H1 (cell line): Measurements from ENCODE around the gene ACYP2.

Experiments
- CREB1 ChIP-seq: IDR thresholded peaks from 2 replicates; pipeline ENCODE4 v1.6.1; 2012; ENCODE audit warnings: inconsistent platforms
- EP300 ChIP-seq, 2 experiments: IDR thresholded peaks; 1 replicate in 1 of 2; 2 replicates in 1 of 2; pipeline ENCODE4 v1.6.1; 2011 to 2012; ENCODE audit warnings: low read depth in 2 of 2, low read length in 2 of 2, mild to moderate bottlenecking in 2 of 2, borderline replicate concordance in 1 of 2, inconsistent platforms in 1 of 2, moderate library complexity in 1 of 2
- EZH2 ChIP-seq: fragments of 200-600 bp; sonication (generic); IDR thresholded peaks from 2 replicates; pipeline ENCODE4 v1.7.1; 2012; ENCODE audit warnings: low read depth, mild to moderate bottlenecking, moderate library complexity, low read length, inconsistent platforms; ENCODE audit not compliant: severe bottlenecking
- GTF2F1 ChIP-seq: IDR thresholded peaks from 2 replicates; pipeline ENCODE4 v1.6.1; 2012; ENCODE audit warnings: low read depth, low read length, improper control_type of control experiment, borderline replicate concordance
- POLR2AphosphoS5 ChIP-seq: IDR thresholded peaks from 2 replicates; pipeline ENCODE4 v1.6.1; 2011; ENCODE audit warnings: low read depth, low read length
- TCF12 ChIP-seq: IDR thresholded peaks from 2 replicates; pipeline ENCODE4 v1.6.1; 2011; ENCODE audit warnings: low read depth, mild to moderate bottlenecking, low read length
- YY1 ChIP-seq: IDR thresholded peaks from 2 replicates; pipeline ENCODE4 v1.6.1; 2011; ENCODE audit warnings: low read depth, mild to moderate bottlenecking, low read length

DNA sequence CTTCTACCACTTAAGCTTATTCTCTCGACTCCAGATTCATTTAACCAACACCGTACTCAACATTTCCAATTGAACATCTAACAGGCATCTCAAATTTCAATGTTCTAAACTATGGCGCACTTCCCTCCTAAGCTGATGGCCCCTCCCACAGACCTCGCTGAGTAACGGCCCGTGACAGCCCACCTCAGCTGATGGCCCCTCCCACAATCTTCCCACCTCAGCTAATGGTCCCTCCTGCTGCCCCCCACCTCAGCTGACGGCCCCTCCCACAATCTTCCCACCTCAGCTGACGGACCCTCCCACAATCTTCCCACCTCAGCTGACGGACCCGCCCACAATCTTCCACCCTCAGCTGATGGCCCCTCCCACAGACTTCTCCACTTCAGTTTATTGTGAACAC is 197.7 kb downstream of the ACYP2 start:
- TF ChIP-seq POLR2AphosphoS5 (no peak), EZH2 (no peak), GTF2F1 (no peak), CREB1 (no peak), TCF12 (no peak), YY1 (no peak), EP300 (IDR thresholded peaks at IDR 0.05; ENCODE audit: borderline replicate concordance in 1 of 2, low read depth in 2 of 2, low read length in 2 of 2) (no peak)
